Naive B cell (primary cell): ENCODE data around the gene FTCDNL1. TPM values are rescaled to one million over a fixed set of nuclear protein-coding genes. Genes with fewer than 3 reads are reported as not detected.

ENCODE experiments used
- ATAC-seq, 2 donors: fragments of 150-1000 bp; cut with Tn5 transposase; 2 replicates each; pipeline ENCODE4 v1.10.0; 2021; ENCODE audit warnings: low read depth in 2 of 2, mild to moderate bottlenecking in 2 of 2, moderate library complexity in 2 of 2
- DNase-seq: peaks from one replicate; pipeline ENCODE4 v3.0.0; 2022
- H3K27ac Mint-ChIP-seq, 6 donors: one replicate each; pipeline ENCODE4 v1.8.0; 2020 to 2022; ENCODE audit warnings: mild to moderate bottlenecking in 6 of 6, mixed read lengths in 6 of 6, moderate library complexity in 5 of 6, inconsistent platforms in 2 of 6
- H3K27me3 Mint-ChIP-seq, 3 donors: one replicate each; pipeline ENCODE4 v1.8.0; 2021 to 2022; ENCODE audit warnings: mixed read lengths in 3 of 3, mild to moderate bottlenecking in 1 of 3
- H3K36me3 Mint-ChIP-seq, 2 donors: one replicate each; pipeline ENCODE4 v1.8.0; 2020 to 2022; ENCODE audit warnings: mixed read lengths in 2 of 2, inconsistent platforms in 1 of 2, mild to moderate bottlenecking in 1 of 2
- H3K4me1 Mint-ChIP-seq, 3 donors: one replicate each; pipeline ENCODE4 v1.8.0; 2020 to 2022; ENCODE audit warnings: mixed read lengths in 3 of 3, inconsistent platforms in 1 of 3, mild to moderate bottlenecking in 1 of 3, moderate library complexity in 1 of 3
- H3K4me3 Mint-ChIP-seq, 8 donors: one replicate each; pipeline ENCODE4 v1.8.0; 2020 to 2022; ENCODE audit warnings: mild to moderate bottlenecking in 8 of 8, mixed read lengths in 8 of 8, moderate library complexity in 8 of 8, inconsistent platforms in 2 of 8
- H3K9me3 Mint-ChIP-seq, 7 donors: one replicate each; pipeline ENCODE4 v1.8.0; 2020 to 2022; ENCODE audit warnings: mixed read lengths in 7 of 7, mild to moderate bottlenecking in 5 of 7, inconsistent platforms in 2 of 7, moderate library complexity in 1 of 7
- polyA plus RNA-seq, 6 donors: library from polyadenylated mRNA; unstranded; fragments of 300-500 nt; fragmentation: Illumina TruSeq; gene quantifications; one replicate each; pipeline ENCODE4 v1.2.3, GENCODE V29; 2021; ENCODE audit warnings: low read depth in 6 of 6

Gene FTCDNL1
- polyA plus RNA-seq, 6 donors from 2014 or later = 0.84 to 2.8 (median 1.5) TPM

GRCh38 chr2:199861132-199861774 lies 10.3 kb upstream of the FTCDNL1 start:
- H3K36me3 Mint-ChIP-seq = no peaks in the 10 kb centered on the region
- H3K4me3 Mint-ChIP-seq = no peak overlapping the region
- H3K27ac Mint-ChIP-seq = peak overlapping the region in 1 of 6 donors; percentile 60
- DNase-seq = no peak
- ATAC-seq = no peak
- no peaks in the 10 kb centered on the region for H3K9me3 Mint-ChIP-seq
- no peaks in the 10 kb centered on the region for H3K4me1 Mint-ChIP-seq
- peaks cover 4 to 23% (median 12%) of the 10 kb centered on the region in 3 donors for H3K27me3 Mint-ChIP-seq

DNA sequence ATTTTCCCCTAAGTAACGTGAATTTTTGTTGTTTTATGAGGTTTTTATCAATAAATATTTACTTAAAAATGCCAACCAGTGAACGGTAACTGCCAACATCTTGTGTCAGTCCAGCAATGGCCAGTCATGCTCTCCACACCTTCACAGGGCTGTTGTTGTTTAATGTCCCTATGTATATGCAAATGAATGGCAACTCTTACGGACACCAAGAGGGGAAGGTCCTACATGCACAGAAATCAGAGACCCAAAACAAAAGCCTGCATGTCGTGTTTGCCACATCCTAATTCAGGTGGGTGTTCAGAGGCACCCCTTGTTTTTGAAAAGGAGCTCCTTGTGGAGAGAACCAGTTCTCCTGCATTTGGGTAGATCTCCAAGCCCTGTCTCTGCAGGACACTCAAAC lies 4.8 kb upstream of the FTCDNL1 start:
- no peak overlapping the region for H3K4me3 Mint-ChIP-seq
- H3K36me3 Mint-ChIP-seq = peaks cover 0 to 8% of the 10 kb centered on the region in 2 donors
- DNase-seq (no peak), ATAC-seq (no peak)
- peaks cover 5 to 6% (median 6%) of the 10 kb centered on the region in 3 donors for H3K4me1 Mint-ChIP-seq
- no peaks in the 10 kb centered on the region for H3K9me3 Mint-ChIP-seq
- H3K27me3 Mint-ChIP-seq = peaks cover 4 to 23% (median 12%) of the 10 kb centered on the region in 3 donors
- H3K27ac Mint-ChIP-seq = no peak overlapping the region

DNA sequence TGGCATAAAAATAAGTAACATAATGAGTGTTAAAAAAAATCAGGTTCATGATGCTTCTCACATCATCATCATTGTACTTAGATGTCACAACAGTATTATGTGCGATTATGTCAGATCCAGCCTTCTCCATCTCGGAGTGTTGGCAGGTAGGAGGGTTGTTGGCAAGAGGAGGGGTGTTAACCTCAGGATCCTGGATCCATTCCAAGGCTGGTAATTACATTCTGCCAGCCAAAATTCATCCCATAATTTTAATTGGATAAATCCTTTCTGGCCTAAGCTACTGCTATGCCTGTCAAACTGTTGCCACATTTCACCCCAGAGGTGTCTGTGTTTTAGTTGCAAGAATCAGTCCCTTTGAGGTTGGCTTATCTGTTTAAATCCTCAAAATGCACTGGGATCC lies 891 bp upstream of the FTCDNL1 start:
- H3K9me3 Mint-ChIP-seq = no peaks in the 10 kb centered on the region

GRCh38 chr2:199851501-199851810 lies 464 bp upstream of the FTCDNL1 start:
- H3K4me3 Mint-ChIP-seq = peak overlapping the region; percentile 87 to 99 (median 95)
- no peak for ATAC-seq
- no peaks in the 10 kb centered on the region for H3K27me3 Mint-ChIP-seq
- DNase-seq = no peak
- H3K4me1 Mint-ChIP-seq = peaks cover 5 to 6% (median 6%) of the 10 kb centered on the region in 3 donors
- H3K27ac Mint-ChIP-seq = peak overlapping the region; percentile 1 to 92 (median 74)
- H3K9me3 Mint-ChIP-seq = no peaks in the 10 kb centered on the region
- H3K36me3 Mint-ChIP-seq = peaks cover 0 to 8% of the 10 kb centered on the region in 2 donors

More for the DNA sequence above, 891 bp upstream of the FTCDNL1 start:
- H3K36me3 Mint-ChIP-seq = peaks cover 0 to 8% of the 10 kb centered on the region in 2 donors
- no peak overlapping the region for H3K27ac Mint-ChIP-seq
- peaks cover 5 to 6% (median 6%) of the 10 kb centered on the region in 3 donors for H3K4me1 Mint-ChIP-seq
- peak overlapping the region in 2 of 8 donors; percentile 89 to 91 for H3K4me3 Mint-ChIP-seq
- peaks cover 0 to 3% (median 3%) of the 10 kb centered on the region in 3 donors for H3K27me3 Mint-ChIP-seq
- ATAC-seq = no peak
- no peak for DNase-seq

GRCh38 chr2:199850218-199850717 lies 724 bp downstream of the FTCDNL1 start:
- no peak for ATAC-seq
- no peaks in the 10 kb centered on the region for H3K9me3 Mint-ChIP-seq
- DNase-seq = no peak
- H3K27me3 Mint-ChIP-seq = no peaks in the 10 kb centered on the region
- H3K4me1 Mint-ChIP-seq = peaks cover 5 to 6% (median 6%) of the 10 kb centered on the region in 3 donors
- peaks cover 0 to 8% of the 10 kb centered on the region in 2 donors for H3K36me3 Mint-ChIP-seq
- H3K4me3 Mint-ChIP-seq = peak overlapping the region; percentile 71 to 89 (median 82)
- no peak overlapping the region for H3K27ac Mint-ChIP-seq

DNA sequence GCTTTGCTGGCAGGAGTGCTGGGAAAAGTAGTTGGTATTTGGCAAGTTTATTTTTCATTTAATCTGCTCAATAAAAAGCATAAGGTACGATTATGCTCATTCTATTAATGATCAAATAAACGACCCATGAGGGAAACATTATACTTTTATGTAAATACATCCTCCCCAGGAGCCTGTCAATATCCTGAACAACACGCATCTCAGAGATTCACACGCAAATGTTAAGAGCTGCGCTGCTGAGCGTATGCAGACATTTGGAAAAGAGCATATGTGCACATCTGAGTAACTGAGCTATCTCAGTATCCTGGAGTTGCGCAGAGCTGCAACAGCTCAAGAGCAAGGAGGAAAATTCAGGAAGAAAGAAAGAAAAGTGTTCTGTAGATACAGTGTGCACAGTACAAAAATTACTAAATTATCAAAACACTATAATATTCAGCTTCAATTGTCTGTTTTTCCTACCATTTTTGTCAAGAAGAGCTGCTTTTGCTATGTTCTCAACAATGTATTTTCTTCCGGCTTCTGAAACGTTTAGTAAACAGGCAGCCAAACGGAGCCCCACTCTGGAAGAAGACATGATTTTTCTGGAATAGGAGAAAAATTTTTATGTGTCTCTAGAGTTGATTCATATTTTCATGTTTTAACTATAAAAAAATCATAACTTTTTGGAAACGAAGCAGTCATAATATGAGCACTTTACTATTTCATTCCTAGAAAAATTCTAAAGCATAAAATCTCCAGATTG lies 2.4 kb downstream of the FTCDNL1 start:
- peaks cover 5 to 6% (median 6%) of the 10 kb centered on the region in 3 donors for H3K4me1 Mint-ChIP-seq
- H3K27me3 Mint-ChIP-seq = no peaks in the 10 kb centered on the region
- no peak overlapping the region for H3K27ac Mint-ChIP-seq
- peak overlapping the region in 1 of 8 donors; percentile 74 for H3K4me3 Mint-ChIP-seq
- peaks cover 0 to 8% of the 10 kb centered on the region in 2 donors for H3K36me3 Mint-ChIP-seq
- no peak for ATAC-seq
- no peaks in the 10 kb centered on the region for H3K9me3 Mint-ChIP-seq
- DNase-seq = no peak

DNA sequence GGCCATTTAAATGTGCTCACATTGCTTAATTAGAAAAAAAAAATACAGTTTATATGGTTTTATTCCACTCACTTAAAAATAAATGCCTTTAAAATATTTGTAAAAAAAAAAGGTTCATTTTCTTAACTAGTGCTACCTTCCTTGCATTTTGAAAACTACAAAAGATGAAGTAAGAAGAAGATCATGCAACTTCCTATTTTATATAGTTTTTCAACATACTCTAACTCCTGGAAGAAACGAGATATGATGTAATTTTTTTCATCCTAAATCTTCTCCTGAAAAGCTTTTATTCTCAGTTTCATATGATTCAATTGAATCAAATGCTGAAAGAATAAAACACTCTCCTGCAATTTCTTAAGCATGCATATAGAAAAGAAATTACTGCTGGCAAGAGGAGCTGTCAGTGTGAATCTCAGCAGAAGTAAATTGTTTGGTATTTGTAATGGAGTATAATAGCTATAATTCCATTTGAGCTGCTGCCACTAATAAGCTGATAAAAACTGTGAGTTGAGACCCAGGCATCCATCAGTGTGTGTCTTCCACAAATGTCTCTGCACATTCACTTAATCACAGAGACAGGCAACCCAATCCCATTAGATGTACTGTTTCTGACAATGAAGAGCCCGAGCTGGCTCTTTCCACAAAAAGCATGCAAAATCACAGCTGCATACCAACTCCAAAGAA lies 3.7 kb downstream of the FTCDNL1 start:
- H3K27me3 Mint-ChIP-seq = no peaks in the 10 kb centered on the region
- H3K9me3 Mint-ChIP-seq = no peaks in the 10 kb centered on the region
- peak overlapping the region in 1 of 8 donors; percentile 74 for H3K4me3 Mint-ChIP-seq
- H3K4me1 Mint-ChIP-seq = peaks cover 5 to 6% (median 6%) of the 10 kb centered on the region in 3 donors
- no peak for ATAC-seq
- DNase-seq = no peak
- peaks cover 0 to 8% of the 10 kb centered on the region in 2 donors for H3K36me3 Mint-ChIP-seq
- H3K27ac Mint-ChIP-seq = no peak overlapping the region

GRCh38 chr2:199842631-199843395 lies 8.2 kb downstream of the FTCDNL1 start:
- Mint-ChIP-seq H3K27ac (peak overlapping the region in 1 of 6 donors; percentile 25), H3K4me3 (peak overlapping the region in 1 of 8 donors; percentile 9), H3K27me3 (no peaks in the 10 kb centered on the region), H3K9me3 (no peaks in the 10 kb centered on the region), H3K36me3 (no peaks in the 10 kb centered on the region), H3K4me1 (no peaks in the 10 kb centered on the region)
- DNase-seq (no peak), ATAC-seq (no peak)

DNA sequence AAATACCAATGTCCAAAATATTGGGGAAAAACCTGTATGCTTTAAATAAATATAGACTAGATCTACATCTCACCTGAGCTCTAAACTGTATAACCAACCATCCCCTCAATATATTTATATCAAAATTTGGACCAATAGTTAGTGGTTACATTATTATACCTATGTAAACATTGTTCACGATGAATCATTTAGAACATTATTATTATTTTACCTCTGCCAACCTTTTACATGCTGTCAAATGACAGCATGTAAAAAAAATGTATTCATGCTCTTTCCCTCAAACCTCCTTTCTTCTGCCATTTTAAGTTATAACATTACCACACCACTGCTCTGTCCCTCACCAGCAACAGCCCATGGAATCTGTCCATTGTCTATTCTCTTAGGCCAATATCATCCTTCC lies 9.6 kb downstream of the FTCDNL1 start:
- Mint-ChIP-seq H3K9me3 (no peaks in the 10 kb centered on the region), H3K27me3 (no peaks in the 10 kb centered on the region), H3K36me3 (no peaks in the 10 kb centered on the region), H3K4me3 (no peak overlapping the region), H3K4me1 (no peaks in the 10 kb centered on the region), H3K27ac (no peak overlapping the region)
- no peak for ATAC-seq
- no peak for DNase-seq

- Mint-ChIP-seq H3K4me1 (no peaks in the 10 kb centered on the region), H3K36me3 (no peaks in the 10 kb centered on the region), H3K27me3 (no peaks in the 10 kb centered on the region), H3K4me3 (no peak overlapping the region), H3K27ac (no peak overlapping the region), H3K9me3 (no peaks in the 10 kb centered on the region)
- ATAC-seq = no peak
- DNase-seq = no peak
Observed at GRCh38 chr2:199838399-199838798, 12.6 kb downstream of the FTCDNL1 start.

DNA sequence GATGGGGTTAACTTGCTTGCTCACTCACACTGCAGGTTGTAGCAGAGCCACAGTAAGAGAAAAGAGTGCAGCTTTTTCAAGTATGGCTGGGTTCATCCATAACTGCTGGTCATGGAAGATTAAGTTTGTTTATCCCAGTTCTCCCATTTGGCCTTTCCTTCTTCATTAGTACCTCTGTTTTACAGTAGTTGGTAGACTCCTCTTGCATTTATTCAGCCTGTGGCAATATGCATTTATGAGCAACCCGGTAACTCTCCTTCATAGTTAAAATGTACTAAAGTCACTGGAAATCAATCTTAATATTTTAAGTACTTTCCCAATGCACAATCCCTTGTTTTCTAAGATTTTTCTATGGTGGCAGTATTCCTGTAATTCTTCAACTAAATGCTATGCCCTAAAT lies 14.0 kb downstream of the FTCDNL1 start:
- H3K4me1 Mint-ChIP-seq = no peaks in the 10 kb centered on the region
- ATAC-seq = no peak
- no peaks in the 10 kb centered on the region for H3K36me3 Mint-ChIP-seq
- H3K9me3 Mint-ChIP-seq = no peaks in the 10 kb centered on the region
- H3K4me3 Mint-ChIP-seq = no peak overlapping the region
- H3K27ac Mint-ChIP-seq = no peak overlapping the region
- no peaks in the 10 kb centered on the region for H3K27me3 Mint-ChIP-seq
- DNase-seq = no peak

DNA sequence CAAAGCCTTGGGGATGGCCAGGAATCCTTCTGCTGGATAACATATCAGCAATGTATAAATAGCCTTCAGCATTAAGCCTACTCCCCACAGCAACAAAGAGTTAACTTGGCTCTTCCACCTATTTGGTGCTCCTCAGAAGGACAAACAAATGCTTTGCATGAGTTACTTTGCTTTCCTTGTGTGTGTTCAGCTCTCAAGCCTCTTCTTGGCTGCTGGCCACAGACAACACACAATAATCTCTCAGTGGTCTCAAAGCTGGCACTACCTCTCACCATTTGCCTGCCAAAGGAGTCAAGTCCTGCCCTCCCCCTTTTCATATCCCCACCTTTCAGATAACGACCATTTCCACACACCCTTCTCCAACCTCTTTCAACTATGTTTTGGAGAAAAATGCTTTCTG lies 17.5 kb downstream of the FTCDNL1 start:
- H3K27me3 Mint-ChIP-seq = no peaks in the 10 kb centered on the region
- H3K4me1 Mint-ChIP-seq = no peaks in the 10 kb centered on the region
- H3K36me3 Mint-ChIP-seq = no peaks in the 10 kb centered on the region
- no peak for DNase-seq
- H3K9me3 Mint-ChIP-seq = no peaks in the 10 kb centered on the region
- H3K4me3 Mint-ChIP-seq = no peak overlapping the region
- ATAC-seq = no peak
- H3K27ac Mint-ChIP-seq = no peak overlapping the region

DNA sequence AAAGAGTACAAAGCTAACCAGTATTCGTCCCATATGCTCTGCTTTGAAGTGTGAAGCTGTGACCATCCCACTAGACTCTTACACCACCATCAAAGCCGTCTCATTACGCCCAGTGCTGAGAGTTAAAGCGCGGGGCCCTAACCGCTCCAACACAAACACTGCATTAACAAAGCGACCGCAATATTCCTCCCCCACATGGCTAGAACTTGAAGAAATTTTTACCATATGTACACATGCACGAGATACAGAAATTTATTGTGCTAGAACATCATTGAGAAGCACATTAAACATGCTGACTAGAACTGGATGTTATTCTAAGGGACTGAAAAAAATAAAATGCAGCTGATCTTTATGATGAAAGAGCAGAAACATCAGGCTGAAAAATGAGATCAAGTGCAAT lies 20.5 kb downstream of the FTCDNL1 start:
- DNase-seq (no peak), ATAC-seq (no peak)
- Mint-ChIP-seq H3K36me3 (no peaks in the 10 kb centered on the region), H3K4me3 (no peak overlapping the region), H3K27me3 (no peaks in the 10 kb centered on the region), H3K4me1 (no peaks in the 10 kb centered on the region), H3K9me3 (no peaks in the 10 kb centered on the region), H3K27ac (no peak overlapping the region)
